Measurements from ENCODE around the gene MDM2. TPM values are rescaled to one million over a fixed set of nuclear protein-coding genes. Genes with fewer than 3 reads are reported as not detected.

MDM2 gene
- 113 and 135 TPM in 2 replicates for total RNA-seq (2014; rRNA removed; shearing (Covaris generic))
- 96.8 and 133 TPM in 2 replicates for polyA plus RNA-seq (2015; cell fraction: cytosol; rRNA removed)
- 256 and 307 TPM in 2 replicates for polyA plus RNA-seq (2015; cell fraction: nucleus; rRNA removed)

GRCh38 chr12:68807576-68808387 lies at the start of gene MDM2:
Gene MDM2 (plus strand): TSS chr12:68808177. CDS start chr12:68808478, 301 bp downstream.
- DNase-seq (ENCODE audit: low read depth), result peak; percentile 90

- DNase-seq (ENCODE audit: low read depth), result no peak
These were observed 48.1 kb upstream of the MDM2 start for GRCh38 chr12:68759852-68760251.

- no peak for DNase-seq (ENCODE audit: low read depth)
These were observed 47.1 kb upstream of the MDM2 start for GRCh38 chr12:68760806-68761441.

GRCh38 chr12:68761442-68761812 lies 46.5 kb upstream of the MDM2 start:
- DNase-seq (ENCODE audit: low read depth), result no peak

GRCh38 chr12:68761901-68762630 lies 45.9 kb upstream of the MDM2 start:
- DNase-seq (ENCODE audit: low read depth), result no peak

GRCh38 chr12:68762691-68763090 lies 45.3 kb upstream of the MDM2 start:
- no peak for DNase-seq (ENCODE audit: low read depth)

GRCh38 chr12:68765696-68766095 lies 42.3 kb upstream of the MDM2 start:
- no peak for DNase-seq (ENCODE audit: low read depth)

GRCh38 chr12:68766646-68767045 lies 41.3 kb upstream of the MDM2 start:
- DNase-seq (ENCODE audit: low read depth), result no peak

- no peak for DNase-seq (ENCODE audit: low read depth)
These were observed 40.8 kb upstream of the MDM2 start for GRCh38 chr12:68767191-68767590.

GRCh38 chr12:68768431-68768939 lies 39.5 kb upstream of the MDM2 start:
- no peak for DNase-seq (ENCODE audit: low read depth)

- no peak for DNase-seq (ENCODE audit: low read depth)
These were observed 38.0 kb upstream of the MDM2 start for GRCh38 chr12:68769941-68770340.

- DNase-seq (ENCODE audit: low read depth), result no peak
These were observed 36.6 kb upstream of the MDM2 start for GRCh38 chr12:68771223-68771925.

GRCh38 chr12:68772714-68773113 lies 35.3 kb upstream of the MDM2 start:
- no peak for DNase-seq (ENCODE audit: low read depth)

- DNase-seq (ENCODE audit: low read depth), result no peak
These were observed 34.4 kb upstream of the MDM2 start for GRCh38 chr12:68773582-68773981.

- no peak for DNase-seq (ENCODE audit: low read depth)
These were observed 32.8 kb upstream of the MDM2 start for GRCh38 chr12:68775121-68775630.

GRCh38 chr12:68776976-68777610 lies 30.9 kb upstream of the MDM2 start:
- no peak for DNase-seq (ENCODE audit: low read depth)

GRCh38 chr12:68779280-68779679 lies 28.7 kb upstream of the MDM2 start:
- DNase-seq (ENCODE audit: low read depth), result no peak

GRCh38 chr12:68780731-68781130 lies 27.2 kb upstream of the MDM2 start:
- DNase-seq (ENCODE audit: low read depth), result no peak

- DNase-seq (ENCODE audit: low read depth), result no peak
These were observed 26.2 kb upstream of the MDM2 start for GRCh38 chr12:68781728-68782127.

- DNase-seq (ENCODE audit: low read depth), result no peak
These were observed 24.0 kb upstream of the MDM2 start for GRCh38 chr12:68784015-68784414.

All from HT1080 (cell line).